ENCODE data around the gene CCNY. TPM values are rescaled to one million over a fixed set of nuclear protein-coding genes. Genes with fewer than 3 reads are reported as not detected.
A peak's percentile ranks its signal among the peaks of the same experiment; 100 is the strongest.

Gene CCNY
- total and polyA plus RNA-seq, 2 of the 13 experiments (the other 11 are each of a cell fraction or from before 2014, with no cell fraction given) = 48.2 to 54.7 TPM

GRCh38 chr10:35448687-35449662 lies 112.7 kb downstream of the CCNY start (continued):
- TF ChIP-seq ASH2L (IDR thresholded peaks at IDR 0.05; ENCODE audit: insufficient read length, low read depth, low read length) (no peak), ZNF224 (CRISPR knock-in tag; IDR thresholded peaks at IDR 0.05) (no peak), ZMYM4 (CRISPR knock-in tag; IDR thresholded peaks at IDR 0.05) (peak; percentile 65; the same call in 1 of the 2 replicates), HDAC6 (IDR thresholded peaks at IDR 0.05; ENCODE audit: low read depth, low read length) (no peak), ZNF800 (CRISPR knock-in tag; IDR thresholded peaks at IDR 0.05) (no peak), TSC22D2 (CRISPR knock-in tag; IDR thresholded peaks at IDR 0.05; ENCODE audit: borderline replicate concordance) (no peak), ZSCAN25 (CRISPR knock-in tag; IDR thresholded peaks at IDR 0.05) (peak; percentile 28; the same call in 1 of the 2 replicates), ZNF263 (CRISPR knock-in tag; IDR thresholded peaks at IDR 0.05) (peak; percentile 94), PATZ1 (CRISPR knock-in tag; IDR thresholded peaks at IDR 0.05) (peak; percentile 63), SALL1 (CRISPR knock-in tag; IDR thresholded peaks at IDR 0.05) (peak; percentile 68), JUNB (CRISPR knock-in tag; IDR thresholded peaks at IDR 0.05; ENCODE audit: borderline replicate concordance) (no peak), FOXP4 (CRISPR knock-in tag; IDR thresholded peaks at IDR 0.05) (peak; percentile 44; the same call in 1 of the 2 replicates), SPEN (CRISPR knock-in tag; IDR thresholded peaks at IDR 0.05; ENCODE audit: low read depth) (0 out of 2 replicates have a peak, but pooled peaks have one; percentile 11), NR2F6 (IDR thresholded peaks at IDR 0.05) (peak; percentile 22; the same call in 1 of the 2 replicates), NR2F6 (CRISPR knock-in tag; IDR thresholded peaks at IDR 0.05) (peak; percentile 42; the same call in 1 of the 2 replicates), DNMT1 (CRISPR knock-in tag; IDR thresholded peaks at IDR 0.05) (0 out of 2 replicates have a peak, but pooled peaks have one; percentile 55), EP300 (IDR thresholded peaks at IDR 0.05; ENCODE audit: low read depth in 2 of 2, low read length in 2 of 2) (peak in 1 of 2 experiments; percentile 60; a peak in 1 of 4 replicates), EP300 (CRISPR knock-in tag; IDR thresholded peaks at IDR 0.05; ENCODE audit: borderline replicate concordance) (no peak), ZBTB34 (CRISPR knock-in tag; IDR thresholded peaks at IDR 0.05) (0 out of 2 replicates have a peak, but pooled peaks have one; percentile 54)

Data from HepG2 (cell line).